Stomach (tissue), 9 donors: ENCODE data around the gene DIAPH3. TPM values are rescaled to one million over a fixed set of nuclear protein-coding genes. Genes with fewer than 3 reads are reported as not detected.
"Not testable (repeated sequence)": the region's sequence is repeated elsewhere in the genome, so short reads cannot be mapped to it uniquely, and the experiment has no call there.

ENCODE experiments used
- DNase-seq, 2 donors: peaks; one replicate each; pipeline versions ENCODE4 v3.0.0 to v3.0.0-alpha.2; 2013 to 2019
- H3K27ac ChIP-seq, 5 donors: fragments of 200-600 bp in 4 of 5; sonication (generic) in 4 of 5; one replicate each; pipeline ENCODE4 v1.5.1; 2013 to 2019; ENCODE audit warnings: mild to moderate bottlenecking in 1 of 5, moderate library complexity in 1 of 5
- H3K27me3 ChIP-seq, 3 donors: fragments of 200-600 bp; sonication (generic); one replicate each; pipeline ENCODE4 v1.5.1; 2017 to 2019; ENCODE audit warnings: mixed run types in 1 of 3
- H3K36me3 ChIP-seq, 4 donors: fragments of 200-600 bp; sonication (generic); 1 replicate in 3 of 4; 2 replicates in 1 of 4; pipeline ENCODE4 v1.5.1; 2016 to 2019
- H3K4me1 ChIP-seq, 4 donors: fragments of 200-600 bp; sonication (generic); one replicate each; pipeline ENCODE4 v1.5.1; 2016 to 2019
- H3K4me3 ChIP-seq, 4 donors: fragments of 200-600 bp; sonication (generic) in 3 of 4; one replicate each; pipeline ENCODE4 v1.5.1; 2016 to 2019; ENCODE audit warnings: mild to moderate bottlenecking in 1 of 4
- H3K9me3 ChIP-seq, 4 donors: fragments of 200-600 bp; sonication (generic); one replicate each; pipeline ENCODE4 v1.5.1; 2016 to 2019
- EP300 ChIP-seq: sonication (generic); formaldehyde crosslinking; IDR thresholded peaks from one replicate; pipeline ENCODE4 v1.6.1; 2017; ENCODE audit warnings: antibody characterized with exemption
- POLR2A ChIP-seq, 4 donors: fragments of 450-650 bp; IDR thresholded peaks; one replicate each; pipeline ENCODE4 v1.6.1; 2016; ENCODE audit warnings: antibody characterized with exemption in 4 of 4, control low read depth in 2 of 4, mild to moderate bottlenecking in 1 of 4, moderate library complexity in 1 of 4
- POLR2AphosphoS5 ChIP-seq, 3 donors: sonication (generic); formaldehyde crosslinking; IDR thresholded peaks; one replicate each; pipeline ENCODE4 v1.6.1; 2016; ENCODE audit warnings: antibody characterized with exemption in 3 of 3
- WGBS, 5 donors: extraction: QIAGEN DNeasy Blood & Tissue Kit in 3 of 5; methylation state at CpG; one replicate each; pipeline versions ENCODE4 v1.1.5 to v1.1.7; 2013 to 2018; 5-methylcytosine and 5-hydroxymethylcytosine counted together
- intact Hi-C: fragments of 100-400 bp; cut with DNase I; formaldehyde crosslinking; loops from one replicate; pipeline ENCODE4 v1.15.1; 2023; ENCODE audit warnings: low total_unique reads
- polyA plus RNA-seq, 3 donors: library from polyadenylated mRNA; stranded (reverse); fragments of 200-250 nt; gene quantifications; one replicate each; pipeline ENCODE4 v1.2.3, GENCODE V29; 2013
- total RNA-seq, 5 donors: library from RNA; depleted of rRNA; stranded (reverse); fragments of >200 nt; gene quantifications; one replicate each; pipeline versions ENCODE4 v1.1.0 to v1.2.3, GENCODE V29; 2014 to 2016
- TF ChIP-seq, protein P1 (sequence below), 7 experiments: fragments of 450-650 bp in 4 of 7; fragments of 200-600 bp in 3 of 7; sonication (generic) in 3 of 7; IDR thresholded peaks; one replicate each; pipeline ENCODE4 v1.5.1; 2016 to 2019; ENCODE audit warnings: antibody characterized with exemption in 7 of 7, control low read depth in 2 of 7, mild to moderate bottlenecking in 1 of 7
- donor health status: healthy with polysubstance abuse.
- donor health status: Bipolar disorder and iron deficiency.
- donor health status: healthy.

Gene DIAPH3
- total and polyA plus RNA-seq, 8 donors: 2.5 to 12.1 (median 4.6) TPM

- no peak for TF ChIP-seq POLR2AphosphoS5 (IDR thresholded peaks at IDR 0.05)
- TF ChIP-seq EP300: no peak
- TF ChIP-seq POLR2A (IDR thresholded peaks at IDR 0.05): no peak
- TF ChIP-seq, protein P1, sequence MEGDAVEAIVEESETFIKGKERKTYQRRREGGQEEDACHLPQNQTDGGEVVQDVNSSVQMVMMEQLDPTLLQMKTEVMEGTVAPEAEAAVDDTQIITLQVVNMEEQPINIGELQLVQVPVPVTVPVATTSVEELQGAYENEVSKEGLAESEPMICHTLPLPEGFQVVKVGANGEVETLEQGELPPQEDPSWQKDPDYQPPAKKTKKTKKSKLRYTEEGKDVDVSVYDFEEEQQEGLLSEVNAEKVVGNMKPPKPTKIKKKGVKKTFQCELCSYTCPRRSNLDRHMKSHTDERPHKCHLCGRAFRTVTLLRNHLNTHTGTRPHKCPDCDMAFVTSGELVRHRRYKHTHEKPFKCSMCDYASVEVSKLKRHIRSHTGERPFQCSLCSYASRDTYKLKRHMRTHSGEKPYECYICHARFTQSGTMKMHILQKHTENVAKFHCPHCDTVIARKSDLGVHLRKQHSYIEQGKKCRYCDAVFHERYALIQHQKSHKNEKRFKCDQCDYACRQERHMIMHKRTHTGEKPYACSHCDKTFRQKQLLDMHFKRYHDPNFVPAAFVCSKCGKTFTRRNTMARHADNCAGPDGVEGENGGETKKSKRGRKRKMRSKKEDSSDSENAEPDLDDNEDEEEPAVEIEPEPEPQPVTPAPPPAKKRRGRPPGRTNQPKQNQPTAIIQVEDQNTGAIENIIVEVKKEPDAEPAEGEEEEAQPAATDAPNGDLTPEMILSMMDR (IDR thresholded peaks at IDR 0.05): no peak
- Histone ChIP-seq H3K4me1 (peaks cover 0 to 8% (median 3%) of the 10 kb centered on the region in 4 donors), H3K27me3 (no peaks in the 10 kb centered on the region), H3K9me3 (no peaks in the 10 kb centered on the region), H3K36me3 (no peaks in the 10 kb centered on the region), H3K4me3 (no peak overlapping the region), H3K27ac (no peak overlapping the region)
- DNase-seq: peak in 1 of 2 donors; percentile 62
- intact Hi-C loops: no loop called here
- 34 to 48% (median 46%) methylated on average over 4 of the region's 4 CpGs for WGBS, 5 donors
These were observed 47.0 kb upstream of the DIAPH3 start for GRCh38 chr13:60210510-60211330.

- H3K27ac ChIP-seq, H3K4me3 ChIP-seq, H3K36me3 ChIP-seq, H3K9me3 ChIP-seq, intact Hi-C loops, DNase-seq, H3K4me1 ChIP-seq, H3K27me3 ChIP-seq: not testable (repeated sequence)
- 80 to 90% (median 86%) methylated on average over 9 to 10 of the region's 10 CpGs for WGBS, 5 donors
These were observed 41.8 kb upstream of the DIAPH3 start for GRCh38 chr13:60205499-60205898.

DNA sequence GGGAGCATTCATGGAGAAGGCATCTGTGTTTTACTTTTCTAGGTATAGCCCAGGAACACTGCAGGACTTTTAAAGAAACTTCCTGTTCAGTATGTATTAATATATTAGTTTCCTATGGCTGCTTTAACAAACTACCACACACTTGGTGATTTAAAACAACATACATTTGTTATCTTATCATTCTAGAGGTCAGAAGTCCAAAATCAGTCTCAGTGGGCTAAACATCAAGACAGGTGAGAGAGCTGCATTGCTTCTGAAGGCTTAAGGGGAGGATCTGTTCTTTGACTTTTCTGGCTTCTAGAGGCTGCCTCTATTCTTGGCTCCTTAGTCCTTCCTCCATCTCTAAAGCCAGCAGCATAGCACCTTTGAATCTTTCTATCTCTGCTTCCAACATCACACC lies 37.6 kb upstream of the DIAPH3 start:
- Histone ChIP-seq H3K27ac (no peak overlapping the region), H3K9me3 (no peaks in the 10 kb centered on the region), H3K27me3 (no peaks in the 10 kb centered on the region), H3K4me1 (no peaks in the 10 kb centered on the region), H3K36me3 (no peaks in the 10 kb centered on the region), H3K4me3 (no peak overlapping the region)
- TF ChIP-seq POLR2AphosphoS5 (IDR thresholded peaks at IDR 0.05) (no peak), POLR2A (IDR thresholded peaks at IDR 0.05) (no peak)
- no peak for DNase-seq
- intact Hi-C loops: no loop called here

DNA sequence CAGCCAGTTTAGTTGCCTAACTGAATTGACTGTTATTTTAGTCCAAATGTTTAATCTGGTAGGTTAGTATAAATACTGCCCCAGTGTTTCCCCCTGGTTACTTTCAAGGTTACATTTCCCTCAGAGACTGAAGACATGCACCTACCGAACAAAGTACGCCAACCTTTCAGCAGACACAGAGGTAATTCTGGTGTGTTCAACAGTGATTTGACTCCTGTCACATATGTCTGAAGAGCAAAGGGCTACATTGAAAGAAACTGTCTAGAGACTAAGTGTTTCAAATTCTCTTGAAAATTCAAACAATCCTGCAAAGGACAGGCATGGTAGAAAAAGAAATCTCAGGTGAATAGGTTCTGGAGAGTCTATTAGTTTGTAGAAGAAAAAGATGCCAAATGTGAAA lies 32.2 kb upstream of the DIAPH3 start:
- H3K4me3 ChIP-seq, H3K27ac ChIP-seq, H3K27me3 ChIP-seq, H3K9me3 ChIP-seq, H3K4me1 ChIP-seq, DNase-seq, intact Hi-C loops, H3K36me3 ChIP-seq: not testable (repeated sequence)
- WGBS, 5 donors: 60 to 85% (median 79%) methylated on average over 2 of the region's 2 CpGs

DNA sequence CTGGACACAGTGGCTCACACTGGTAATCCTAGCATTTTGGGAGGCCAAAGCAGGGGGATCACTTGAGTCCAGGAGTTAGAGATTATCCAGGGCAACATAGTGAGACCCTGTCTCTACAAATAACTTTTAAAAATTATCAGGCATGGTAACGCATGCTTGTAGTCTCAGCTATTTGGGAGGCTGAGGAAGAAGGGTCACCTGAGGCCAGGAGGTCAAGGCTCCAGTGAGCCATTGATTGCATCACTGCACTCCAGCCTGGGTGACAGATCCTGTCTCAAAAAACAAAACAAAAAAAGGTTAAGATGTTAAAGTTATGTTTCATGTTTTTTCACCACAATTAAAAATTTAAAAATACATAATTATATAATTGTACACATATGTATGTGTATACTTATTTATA lies 19.2 kb upstream of the DIAPH3 start:
- no peak for DNase-seq
- Histone ChIP-seq H3K27me3 (no peaks in the 10 kb centered on the region), H3K27ac (no peak overlapping the region), H3K9me3 (no peaks in the 10 kb centered on the region), H3K36me3 (no peaks in the 10 kb centered on the region), H3K4me1 (no peaks in the 10 kb centered on the region), H3K4me3 (no peak overlapping the region)
- intact Hi-C loops: no loop called here
- TF ChIP-seq POLR2A (IDR thresholded peaks at IDR 0.05): no peak
- no peak for TF ChIP-seq POLR2AphosphoS5 (IDR thresholded peaks at IDR 0.05)
- no peak for TF ChIP-seq EP300
- WGBS, 5 donors: 89 to 96% (median 95%) methylated on average over 1 of the region's 1 CpG

GRCh38 chr13:60178327-60178726 lies 14.6 kb upstream of the DIAPH3 start:
- H3K9me3 ChIP-seq: no peaks in the 10 kb centered on the region
- no peaks in the 10 kb centered on the region for H3K27me3 ChIP-seq
- no peak for TF ChIP-seq EP300
- TF ChIP-seq, protein P1 (IDR thresholded peaks at IDR 0.05): no peak
- intact Hi-C loops: no loop called here
- H3K27ac ChIP-seq: no peak overlapping the region
- no peaks in the 10 kb centered on the region for H3K4me1 ChIP-seq
- DNase-seq: no peak
- no peaks in the 10 kb centered on the region for H3K36me3 ChIP-seq
- H3K4me3 ChIP-seq: no peak overlapping the region
- 79 to 99% (median 93%) methylated on average over 1 of the region's 1 CpG for WGBS, 5 donors
